ENCODE measurements around the gene BTNL8.

DNA sequence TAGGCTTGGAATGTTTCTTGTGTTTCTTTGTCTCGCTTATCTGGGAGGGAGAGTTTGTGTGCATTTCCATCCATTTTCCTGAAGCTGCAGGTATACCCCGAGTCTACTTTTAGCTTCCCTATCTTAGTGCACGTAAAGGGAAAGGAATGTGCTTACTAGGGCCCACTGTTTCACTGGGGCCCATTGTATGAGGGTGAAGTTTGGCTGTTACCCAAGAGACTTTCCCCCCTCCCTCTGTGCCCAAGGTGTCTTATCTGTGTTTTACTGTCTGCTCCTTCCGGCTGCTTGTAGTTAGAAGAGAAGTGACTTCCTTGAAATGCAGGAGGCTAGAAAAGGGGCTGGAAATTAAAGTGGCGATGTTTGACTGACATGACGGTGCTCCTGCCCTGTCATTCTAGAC, 77.6 kb downstream of the BTNL8 start:
- TF ChIP-seq, protein P1, sequence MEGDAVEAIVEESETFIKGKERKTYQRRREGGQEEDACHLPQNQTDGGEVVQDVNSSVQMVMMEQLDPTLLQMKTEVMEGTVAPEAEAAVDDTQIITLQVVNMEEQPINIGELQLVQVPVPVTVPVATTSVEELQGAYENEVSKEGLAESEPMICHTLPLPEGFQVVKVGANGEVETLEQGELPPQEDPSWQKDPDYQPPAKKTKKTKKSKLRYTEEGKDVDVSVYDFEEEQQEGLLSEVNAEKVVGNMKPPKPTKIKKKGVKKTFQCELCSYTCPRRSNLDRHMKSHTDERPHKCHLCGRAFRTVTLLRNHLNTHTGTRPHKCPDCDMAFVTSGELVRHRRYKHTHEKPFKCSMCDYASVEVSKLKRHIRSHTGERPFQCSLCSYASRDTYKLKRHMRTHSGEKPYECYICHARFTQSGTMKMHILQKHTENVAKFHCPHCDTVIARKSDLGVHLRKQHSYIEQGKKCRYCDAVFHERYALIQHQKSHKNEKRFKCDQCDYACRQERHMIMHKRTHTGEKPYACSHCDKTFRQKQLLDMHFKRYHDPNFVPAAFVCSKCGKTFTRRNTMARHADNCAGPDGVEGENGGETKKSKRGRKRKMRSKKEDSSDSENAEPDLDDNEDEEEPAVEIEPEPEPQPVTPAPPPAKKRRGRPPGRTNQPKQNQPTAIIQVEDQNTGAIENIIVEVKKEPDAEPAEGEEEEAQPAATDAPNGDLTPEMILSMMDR (IDR thresholded peaks at IDR 0.05): no peak
- TF ChIP-seq EP300 (IDR thresholded peaks at IDR 0.05): no peak

Data from tibial nerve (tissue), 4 donors.